Suprapubic skin (tissue), 4 donors: ENCODE measurements around the gene DPY19L3.

Experiments used
- POLR2A ChIP-seq, 2 donors: fragments of 450-650 bp; IDR thresholded peaks; one replicate each; pipeline ENCODE4 v1.6.1; 2017; ENCODE audit warnings: antibody characterized with exemption in 2 of 2, mild to moderate bottlenecking in 2 of 2, moderate library complexity in 2 of 2
- POLR2AphosphoS5 ChIP-seq, 3 donors: sonication (generic); formaldehyde crosslinking; IDR thresholded peaks; one replicate each; pipeline ENCODE4 v1.6.1; 2017; ENCODE audit warnings: antibody characterized with exemption in 3 of 3
- TF ChIP-seq, protein P1 (sequence below), 2 donors: fragments of 200-600 bp in 1 of 2; fragments of 450-650 bp in 1 of 2; sonication (generic) in 1 of 2; IDR thresholded peaks; one replicate each; pipeline ENCODE4 v1.5.1; 2016 to 2019; ENCODE audit warnings: antibody characterized with exemption in 2 of 2, mild to moderate bottlenecking in 1 of 2, moderate library complexity in 1 of 2

GRCh38 chr19:32387701-32388392 is 17.7 kb upstream of the DPY19L3 start:
- TF ChIP-seq, protein P1, sequence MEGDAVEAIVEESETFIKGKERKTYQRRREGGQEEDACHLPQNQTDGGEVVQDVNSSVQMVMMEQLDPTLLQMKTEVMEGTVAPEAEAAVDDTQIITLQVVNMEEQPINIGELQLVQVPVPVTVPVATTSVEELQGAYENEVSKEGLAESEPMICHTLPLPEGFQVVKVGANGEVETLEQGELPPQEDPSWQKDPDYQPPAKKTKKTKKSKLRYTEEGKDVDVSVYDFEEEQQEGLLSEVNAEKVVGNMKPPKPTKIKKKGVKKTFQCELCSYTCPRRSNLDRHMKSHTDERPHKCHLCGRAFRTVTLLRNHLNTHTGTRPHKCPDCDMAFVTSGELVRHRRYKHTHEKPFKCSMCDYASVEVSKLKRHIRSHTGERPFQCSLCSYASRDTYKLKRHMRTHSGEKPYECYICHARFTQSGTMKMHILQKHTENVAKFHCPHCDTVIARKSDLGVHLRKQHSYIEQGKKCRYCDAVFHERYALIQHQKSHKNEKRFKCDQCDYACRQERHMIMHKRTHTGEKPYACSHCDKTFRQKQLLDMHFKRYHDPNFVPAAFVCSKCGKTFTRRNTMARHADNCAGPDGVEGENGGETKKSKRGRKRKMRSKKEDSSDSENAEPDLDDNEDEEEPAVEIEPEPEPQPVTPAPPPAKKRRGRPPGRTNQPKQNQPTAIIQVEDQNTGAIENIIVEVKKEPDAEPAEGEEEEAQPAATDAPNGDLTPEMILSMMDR (IDR thresholded peaks at IDR 0.05), result no peak
- TF ChIP-seq POLR2A (IDR thresholded peaks at IDR 0.05), result no peak
- TF ChIP-seq POLR2AphosphoS5 (IDR thresholded peaks at IDR 0.05), result no peak
